Activated CD8-positive, alpha-beta memory T cell treated with anti-CD3 and anti-CD28 coated beads, Interleukin-2, amount 50 U/mL, for 24 hours (primary cell): ENCODE results near the gene TRIM29.
"Not testable (repeated sequence)": the region's sequence is repeated elsewhere in the genome, so short reads cannot be mapped to it uniquely, and the experiment has no call there.

Source experiments
- DNase-seq: peaks from one replicate; pipeline ENCODE4 v3.0.0-alpha.2; 2020; ENCODE audit errors: extremely low read depth

TRIM29 gene

GRCh38 chr11:120172054-120172911, 34.4 kb upstream of the TRIM29 start:
- DNase-seq = no peak

- DNase-seq = no peak
These were observed 32.9 kb upstream of the TRIM29 start for GRCh38 chr11:120170741-120171261.

GRCh38 chr11:120169981-120170698, 32.2 kb upstream of the TRIM29 start:
- no peak for DNase-seq

- DNase-seq = no peak
These were observed 31.2 kb upstream of the TRIM29 start for GRCh38 chr11:120168960-120169681.

GRCh38 chr11:120168108-120168959, 30.4 kb upstream of the TRIM29 start:
- no peak for DNase-seq

- no peak for DNase-seq
These were observed 29.7 kb upstream of the TRIM29 start for GRCh38 chr11:120167659-120168058.

GRCh38 chr11:120160436-120160835, 22.5 kb upstream of the TRIM29 start:
- DNase-seq = no peak

- DNase-seq = no peak
These were observed 15.3 kb upstream of the TRIM29 start for GRCh38 chr11:120153221-120153620.

GRCh38 chr11:120151536-120151935, 13.6 kb upstream of the TRIM29 start:
- no peak for DNase-seq

- DNase-seq = no peak
These were observed 11.3 kb upstream of the TRIM29 start for GRCh38 chr11:120149246-120149645.

- DNase-seq = no peak
These were observed 10.0 kb upstream of the TRIM29 start for GRCh38 chr11:120147950-120148270.

- no peak for DNase-seq
These were observed 9.4 kb upstream of the TRIM29 start for GRCh38 chr11:120147094-120147949.

GRCh38 chr11:120146413-120147093, 8.6 kb upstream of the TRIM29 start:
- no peak for DNase-seq

GRCh38 chr11:120144501-120144900, 6.6 kb upstream of the TRIM29 start:
- DNase-seq = no peak

- DNase-seq = not testable (repeated sequence)
These were observed 5.6 kb upstream of the TRIM29 start for GRCh38 chr11:120143472-120143871.

- no peak for DNase-seq
These were observed 4.7 kb upstream of the TRIM29 start for GRCh38 chr11:120142441-120143100.

GRCh38 chr11:120141768-120142423, 4.0 kb upstream of the TRIM29 start:
- no peak for DNase-seq

- DNase-seq = no peak
These were observed 3.3 kb upstream of the TRIM29 start for GRCh38 chr11:120141113-120141767.
